GM12878 (cell line): ENCODE results near the gene SMAD2. TPM values are rescaled to one million over a fixed set of nuclear protein-coding genes. Genes with fewer than 3 reads are reported as not detected.
A peak's percentile ranks its signal among the peaks of the same experiment; 100 is the strongest.

ENCODE experiments used
- BACH1 ChIP-seq: fragments of 450-650 bp; IDR thresholded peaks from 2 replicates; pipeline ENCODE4 v1.6.1; 2017; ENCODE audit warnings: mild to moderate bottlenecking, borderline replicate concordance
- CBX3 ChIP-seq: fragments of 200-600 bp; sonication (generic); IDR thresholded peaks from 2 replicates; pipeline ENCODE4 v1.6.1; 2016; ENCODE audit warnings: low read depth, borderline replicate concordance
- CEBPZ ChIP-seq: fragments of 150-350 bp; IDR thresholded peaks from 2 replicates; pipeline ENCODE4 v1.6.1; 2016; ENCODE audit warnings: low read depth, low read length
- FOXK2 ChIP-seq: fragments of 450-650 bp; IDR thresholded peaks from 2 replicates; pipeline ENCODE4 v1.6.1; 2017; ENCODE audit warnings: mild to moderate bottlenecking, moderate library complexity
- HSF1 ChIP-seq: fragments of 150-350 bp; IDR thresholded peaks from 2 replicates; pipeline ENCODE4 v1.6.1; 2014; ENCODE audit warnings: mild to moderate bottlenecking, low read depth, low read length
- IKZF2 ChIP-seq, 2 experiments: fragments of 450-650 bp; IDR thresholded peaks; 2 replicates each; pipeline ENCODE4 v1.6.1; 2017; ENCODE audit warnings: mild to moderate bottlenecking in 2 of 2, moderate library complexity in 2 of 2
- IRF3 ChIP-seq: fragments of 450-650 bp; IDR thresholded peaks from 2 replicates; pipeline ENCODE4 v1.6.1; 2014; ENCODE audit warnings: mild to moderate bottlenecking
- JUNB ChIP-seq: IDR thresholded peaks from 2 replicates; pipeline ENCODE4 v1.6.1; 2016; ENCODE audit warnings: antibody characterized with exemption, mild to moderate bottlenecking
- MAX ChIP-seq: IDR thresholded peaks from 2 replicates; pipeline ENCODE4 v1.6.1; 2012; ENCODE audit warnings: low read depth, low read length, improper control_type of control experiment
- MTA3 ChIP-seq: IDR thresholded peaks from 2 replicates; pipeline ENCODE4 v1.6.1; 2012; ENCODE audit warnings: low read length, inconsistent platforms, borderline replicate concordance
- NFYB ChIP-seq: IDR thresholded peaks from 2 replicates; pipeline ENCODE4 v1.6.1; 2011; ENCODE audit warnings: low read depth, mild to moderate bottlenecking, low read length, improper control_type of control experiment, moderate library complexity; ENCODE audit not compliant: insufficient read depth
- SMAD5 ChIP-seq: IDR thresholded peaks from 2 replicates; pipeline ENCODE4 v1.6.1; 2016; ENCODE audit warnings: antibody characterized with exemption, low read depth
- SMARCA5 ChIP-seq: fragments of 450-650 bp; IDR thresholded peaks from 2 replicates; pipeline ENCODE4 v1.6.1; 2017; ENCODE audit warnings: mild to moderate bottlenecking
- SREBF1 ChIP-seq: IDR thresholded peaks from 2 replicates; pipeline ENCODE4 v1.6.1; 2012; ENCODE audit warnings: mild to moderate bottlenecking, low read length
- TCF3 ChIP-seq: IDR thresholded peaks from 2 replicates; pipeline ENCODE4 v1.6.1; 2012; ENCODE audit warnings: low read depth, mild to moderate bottlenecking, low read length, borderline replicate concordance; ENCODE audit not compliant: insufficient read depth
- USF1 ChIP-seq: IDR thresholded peaks from 2 replicates; pipeline ENCODE4 v1.6.1; 2011; ENCODE audit warnings: borderline replicate concordance, low read depth, mild to moderate bottlenecking, moderate library complexity, mixed read lengths, low read length; ENCODE audit not compliant: insufficient read depth; ENCODE audit errors: extremely low read length
- ZNF622 ChIP-seq: fragments of 450-650 bp; IDR thresholded peaks from 2 replicates; pipeline ENCODE4 v1.6.1; 2017; ENCODE audit warnings: mild to moderate bottlenecking, inconsistent platforms
- polyA plus RNA-seq, 11 experiments: library from polyadenylated mRNA; depleted of rRNA in 4 of 11; unstranded in 6 of 11; stranded (reverse) in 5 of 11; fragments of >200 nt; fragmentation: Nextera tagmentation in 4 of 11; fragmentation: Illumina TruSeq in 1 of 11; extraction: Ambion mirVana in 4 of 11; extraction: Trizol in 1 of 11; gene quantifications; 1 replicate in 1 of 11; 2 replicates in 10 of 11; pipeline versions ENCODE4 v1.2.1 to v1.2.3, GENCODE V29; 2011 to 2016; ENCODE audit warnings: inconsistent platforms in 2 of 11, missing spikeins in 2 of 11, low read depth in 1 of 11
- total RNA-seq, 4 experiments: library from RNA; depleted of rRNA in 3 of 4; stranded (reverse); fragments of >200 nt in 3 of 4; fragmentation: Illumina TruSeq in 1 of 4; extraction: Trizol in 1 of 4; gene quantifications; 2 replicates each; pipeline versions ENCODE4 v1.2.1 to v1.2.3, GENCODE V29; 2013 to 2021

Gene SMAD2
- total and polyA plus RNA-seq, 10 of the 15 experiments (the other 5 are each of a cell fraction or from before 2014, with no cell fraction given): 28.8 to 111 (median 65.8) TPM

GRCh38 chr18:47930931-47931717, 665 bp upstream of the SMAD2 start (continued):
- no peak for TF ChIP-seq HSF1
- TF ChIP-seq MAX: peak; percentile 92
- TF ChIP-seq SMAD5: no peak
- TF ChIP-seq NFYB: peak; percentile 84
- no peak for TF ChIP-seq MTA3
- TF ChIP-seq CEBPZ: no peak; the same call in 1 of the 2 replicates
- TF ChIP-seq CBX3: no peak
- no peak for TF ChIP-seq ZNF622
- peak; percentile 63 for TF ChIP-seq USF1
- TF ChIP-seq BACH1: peak; percentile 43; the same call in 1 of the 2 replicates
- TF ChIP-seq JUNB: no peak
- TF ChIP-seq SREBF1: no peak
- TF ChIP-seq IRF3: peak; percentile 76; the same call in 1 of the 2 replicates
- TF ChIP-seq IKZF2 (IDR thresholded peaks at IDR 0.05): peak; percentile 46 to 59; a peak in 3 of 4 replicates
- TF ChIP-seq FOXK2: no peak
- TF ChIP-seq SMARCA5: peak; percentile 81
- TF ChIP-seq TCF3: peak; percentile 50; the same call in 1 of the 2 replicates
